Activated naive CD4-positive, alpha-beta T cell treated with anti-CD3 and anti-CD28 coated beads, Interleukin-2, amount 50 U/mL, for 24 hours (primary cell): Measurements from ENCODE around the gene FMNL3.
"Not testable (repeated sequence)": the region's sequence is repeated elsewhere in the genome, so short reads cannot be mapped to it uniquely, and the experiment has no call there.

Source experiments
- H3K27ac Mint-ChIP-seq: one replicate; pipeline ENCODE4 v1.8.0; 2021; ENCODE audit warnings: mild to moderate bottlenecking, mixed read lengths
- H3K27me3 Mint-ChIP-seq: one replicate; pipeline ENCODE4 v1.8.0; 2021; ENCODE audit warnings: mixed read lengths
- H3K36me3 Mint-ChIP-seq: one replicate; pipeline ENCODE4 v1.8.0; 2021; ENCODE audit warnings: mixed read lengths
- H3K4me1 Mint-ChIP-seq: one replicate; pipeline ENCODE4 v1.8.0; 2021; ENCODE audit warnings: mixed read lengths
- H3K4me3 Mint-ChIP-seq: one replicate; pipeline ENCODE4 v1.8.0; 2021; ENCODE audit warnings: mild to moderate bottlenecking, mixed read lengths
- H3K9me3 Mint-ChIP-seq: one replicate; pipeline ENCODE4 v1.8.0; 2021; ENCODE audit warnings: mixed read lengths

The FMNL3 gene

GRCh38 chr12:49707128-49707811, at the start of gene FMNL3:
FMNL3 (minus strand) TSS chr12:49707405; CDS start chr12:49707180, 225 bp downstream.
- Mint-ChIP-seq H3K27me3 (no peaks in the 10 kb centered on the region), H3K27ac (peak within 1 kb of the TSS; percentile 94), H3K36me3 (no peaks in the 10 kb centered on the region), H3K9me3 (no peaks in the 10 kb centered on the region), H3K4me1 (peaks cover 45% of the 10 kb centered on the region), H3K4me3 (peak within 1 kb of the TSS; percentile 88)

- Mint-ChIP-seq H3K9me3 (no peaks in the 10 kb centered on the region), H3K4me3 (peak overlapping the region; percentile 93), H3K27me3 (no peaks in the 10 kb centered on the region), H3K27ac (peak overlapping the region; percentile 98), H3K36me3 (peaks cover 21% of the 10 kb centered on the region), H3K4me1 (peaks cover 81% of the 10 kb centered on the region)
Measured at GRCh38 chr12:49750996-49751393, 43.8 kb upstream of the FMNL3 start.

DNA sequence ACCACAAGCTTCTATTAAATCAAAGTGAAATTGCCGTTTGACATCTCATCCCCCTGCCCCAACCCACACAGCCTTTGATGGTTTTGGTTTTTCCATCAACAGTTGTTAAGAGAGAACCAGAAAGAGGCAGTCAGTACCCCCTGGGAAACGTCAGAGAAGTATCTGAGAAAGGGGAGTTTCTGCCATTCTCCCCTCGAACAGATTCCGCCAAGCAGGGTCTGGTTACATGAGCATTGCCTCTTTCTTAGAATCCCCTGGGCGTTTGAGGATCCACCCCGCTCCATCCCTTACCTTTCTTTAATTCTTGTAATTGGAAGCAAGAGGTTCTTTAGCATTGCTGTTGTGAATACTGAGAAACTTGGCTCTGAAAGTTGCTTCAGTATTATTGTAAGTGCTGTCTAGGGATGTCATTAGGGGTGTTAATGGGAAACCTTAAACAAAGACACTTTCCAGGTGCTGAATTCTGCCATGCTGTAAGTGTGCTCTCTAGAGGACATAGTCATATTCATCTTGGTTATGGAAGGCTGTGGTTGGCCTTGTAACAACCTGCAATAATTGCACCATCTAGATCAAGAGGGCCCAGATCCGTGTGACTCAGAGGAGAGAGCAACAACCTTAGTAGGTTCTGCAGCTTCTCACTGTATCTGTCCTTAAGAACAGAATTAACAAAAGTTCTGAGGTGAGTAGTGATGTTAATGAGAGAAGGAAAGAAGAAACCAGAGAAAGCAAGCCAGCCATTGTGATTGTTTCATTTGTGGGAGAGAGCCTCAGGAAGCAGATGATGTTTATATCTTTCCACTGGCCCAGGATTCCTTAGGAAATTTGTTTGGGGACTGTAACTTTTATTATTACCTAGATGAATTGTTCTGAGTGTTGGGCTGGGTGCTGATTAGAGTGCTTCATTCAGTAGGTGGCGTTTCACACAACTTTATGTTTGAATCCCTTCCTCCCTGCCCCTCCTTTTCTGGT, 43.1 kb upstream of the FMNL3 start:
- Mint-ChIP-seq H3K27me3 (no peaks in the 10 kb centered on the region), H3K9me3 (no peaks in the 10 kb centered on the region), H3K4me3 (peak overlapping the region; percentile 93), H3K27ac (peak overlapping the region; percentile 98), H3K4me1 (peaks cover 79% of the 10 kb centered on the region), H3K36me3 (peaks cover 21% of the 10 kb centered on the region)

DNA sequence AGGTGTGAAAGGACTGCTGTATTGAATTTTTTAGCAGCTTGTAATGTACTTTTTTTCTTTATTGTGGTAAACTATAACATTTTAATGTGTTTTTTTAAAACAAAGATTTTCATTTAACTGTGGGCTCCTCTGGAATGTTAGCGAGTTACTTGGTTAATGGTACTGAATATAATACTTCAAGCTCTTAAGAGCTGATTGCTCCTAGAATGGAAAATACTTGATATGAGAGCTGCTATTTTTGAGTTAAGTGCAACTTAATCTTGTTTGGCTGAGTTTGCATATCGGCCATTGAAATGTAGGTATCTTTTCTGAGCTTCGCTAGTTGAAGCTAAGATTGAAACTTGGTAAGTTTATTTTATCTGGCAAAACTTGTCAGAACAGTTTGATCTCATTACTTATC, 41.6 kb upstream of the FMNL3 start:
- H3K4me3 Mint-ChIP-seq: peak overlapping the region; percentile 93
- H3K9me3 Mint-ChIP-seq: no peaks in the 10 kb centered on the region
- no peaks in the 10 kb centered on the region for H3K27me3 Mint-ChIP-seq
- peak overlapping the region; percentile 98 for H3K27ac Mint-ChIP-seq
- H3K36me3 Mint-ChIP-seq: peaks cover 24% of the 10 kb centered on the region
- H3K4me1 Mint-ChIP-seq: peaks cover 88% of the 10 kb centered on the region

GRCh38 chr12:49748306-49748705, 41.1 kb upstream of the FMNL3 start:
- Mint-ChIP-seq H3K9me3 (no peaks in the 10 kb centered on the region), H3K27me3 (no peaks in the 10 kb centered on the region), H3K4me1 (peaks cover 88% of the 10 kb centered on the region), H3K4me3 (peak overlapping the region; percentile 39), H3K27ac (peak overlapping the region; percentile 93), H3K36me3 (peaks cover 22% of the 10 kb centered on the region)

GRCh38 chr12:49744363-49744885, 37.2 kb upstream of the FMNL3 start:
- H3K4me1 Mint-ChIP-seq: peaks cover 61% of the 10 kb centered on the region
- H3K36me3 Mint-ChIP-seq: peaks cover 13% of the 10 kb centered on the region
- H3K27ac Mint-ChIP-seq: peak overlapping the region; percentile 82
- H3K9me3 Mint-ChIP-seq: no peaks in the 10 kb centered on the region
- H3K4me3 Mint-ChIP-seq: peak overlapping the region; percentile 81
- H3K27me3 Mint-ChIP-seq: no peaks in the 10 kb centered on the region

DNA sequence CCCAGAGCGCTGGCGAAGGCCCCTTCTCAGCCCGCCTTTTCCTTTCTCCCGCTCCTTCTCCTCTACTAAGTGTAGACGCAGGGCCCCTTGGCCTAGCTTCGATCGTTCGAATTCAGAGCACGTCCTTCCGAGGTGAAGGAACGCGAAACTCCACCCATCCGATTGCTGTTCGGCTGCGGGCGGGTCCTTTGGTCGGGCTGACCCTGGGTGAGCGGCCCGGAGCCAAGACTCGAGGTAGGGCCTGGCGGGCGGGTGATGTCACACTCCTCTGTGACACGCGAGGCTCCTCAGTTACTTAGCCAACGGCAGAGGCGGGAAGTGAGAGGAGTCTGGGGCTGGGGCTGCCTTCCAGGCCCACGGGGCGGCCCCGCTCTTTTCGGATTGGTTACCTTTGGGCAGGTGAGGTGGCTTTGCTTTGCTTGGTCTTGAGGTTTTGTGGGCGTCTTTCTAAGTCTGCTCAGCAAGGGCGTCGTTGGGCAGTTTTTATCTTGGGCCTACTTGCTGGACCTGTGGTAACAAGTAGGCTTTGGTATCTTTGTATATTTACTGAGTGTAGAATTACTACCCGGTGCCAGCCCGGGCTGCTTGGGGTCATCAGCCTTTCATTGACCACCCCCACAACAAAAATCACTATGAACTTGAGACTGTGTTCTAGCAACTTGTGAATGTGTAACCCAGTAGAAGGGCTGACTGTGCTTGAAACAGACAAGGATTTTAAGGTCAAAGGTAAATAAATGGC, 34.8 kb upstream of the FMNL3 start:
- H3K4me3 Mint-ChIP-seq: peak overlapping the region; percentile 93
- H3K9me3 Mint-ChIP-seq: no peaks in the 10 kb centered on the region
- peaks cover 40% of the 10 kb centered on the region for H3K4me1 Mint-ChIP-seq
- H3K27me3 Mint-ChIP-seq: no peaks in the 10 kb centered on the region
- H3K27ac Mint-ChIP-seq: peak overlapping the region; percentile 97
- H3K36me3 Mint-ChIP-seq: peaks cover 12% of the 10 kb centered on the region

- H3K27ac Mint-ChIP-seq: peak within 1 kb of the TSS; percentile 97
- H3K9me3 Mint-ChIP-seq: no peaks in the 10 kb centered on the region
- no peaks in the 10 kb centered on the region for H3K27me3 Mint-ChIP-seq
- H3K4me3 Mint-ChIP-seq: peak within 1 kb of the TSS; percentile 93
- H3K36me3 Mint-ChIP-seq: peaks cover 12% of the 10 kb centered on the region
- peaks cover 32% of the 10 kb centered on the region for H3K4me1 Mint-ChIP-seq
Measured at GRCh38 chr12:49740930-49741881, 34.0 kb upstream of the FMNL3 start, which contains the start of gene TMBIM6. TMBIM6 (plus strand) TSS chr12:49741557; CDS start chr12:49752494, 10,937 bp downstream.

DNA sequence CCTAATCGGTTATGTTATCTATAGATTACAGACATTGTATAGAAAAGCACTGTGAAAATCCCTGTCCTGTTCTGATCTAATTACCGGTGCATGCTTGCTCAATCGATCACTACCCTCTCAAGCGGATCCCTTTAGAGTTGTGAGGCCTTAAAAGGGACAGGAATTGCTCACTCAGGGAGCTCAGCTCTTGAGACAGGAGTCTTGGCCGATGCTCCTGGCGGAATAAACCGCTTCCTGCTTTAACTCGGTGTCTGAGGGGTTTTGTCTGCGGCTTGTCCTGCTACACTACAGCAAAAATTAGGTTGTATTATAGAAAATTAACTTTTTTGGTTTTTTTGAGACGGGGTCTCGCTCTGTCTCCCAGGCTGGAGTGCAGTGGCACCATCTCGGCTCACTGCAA, 33.1 kb upstream of the FMNL3 start:
- H3K4me3 Mint-ChIP-seq, H3K27ac Mint-ChIP-seq, H3K27me3 Mint-ChIP-seq, H3K9me3 Mint-ChIP-seq: not testable (repeated sequence)
- H3K4me1 Mint-ChIP-seq: peaks cover 30% of the 10 kb centered on the region
- peaks cover 12% of the 10 kb centered on the region for H3K36me3 Mint-ChIP-seq

- H3K9me3 Mint-ChIP-seq, H3K27me3 Mint-ChIP-seq, H3K4me3 Mint-ChIP-seq, H3K36me3 Mint-ChIP-seq: not testable (repeated sequence)
- Mint-ChIP-seq H3K4me1 (peaks cover 15% of the 10 kb centered on the region), H3K27ac (peak overlapping the region; percentile 55)
Measured at GRCh38 chr12:49738721-49739120, 31.5 kb upstream of the FMNL3 start.

- H3K27me3 Mint-ChIP-seq, H3K36me3 Mint-ChIP-seq, H3K27ac Mint-ChIP-seq, H3K4me1 Mint-ChIP-seq, H3K9me3 Mint-ChIP-seq, H3K4me3 Mint-ChIP-seq: not testable (repeated sequence)
Measured at GRCh38 chr12:49734900-49735299, 27.7 kb upstream of the FMNL3 start.

DNA sequence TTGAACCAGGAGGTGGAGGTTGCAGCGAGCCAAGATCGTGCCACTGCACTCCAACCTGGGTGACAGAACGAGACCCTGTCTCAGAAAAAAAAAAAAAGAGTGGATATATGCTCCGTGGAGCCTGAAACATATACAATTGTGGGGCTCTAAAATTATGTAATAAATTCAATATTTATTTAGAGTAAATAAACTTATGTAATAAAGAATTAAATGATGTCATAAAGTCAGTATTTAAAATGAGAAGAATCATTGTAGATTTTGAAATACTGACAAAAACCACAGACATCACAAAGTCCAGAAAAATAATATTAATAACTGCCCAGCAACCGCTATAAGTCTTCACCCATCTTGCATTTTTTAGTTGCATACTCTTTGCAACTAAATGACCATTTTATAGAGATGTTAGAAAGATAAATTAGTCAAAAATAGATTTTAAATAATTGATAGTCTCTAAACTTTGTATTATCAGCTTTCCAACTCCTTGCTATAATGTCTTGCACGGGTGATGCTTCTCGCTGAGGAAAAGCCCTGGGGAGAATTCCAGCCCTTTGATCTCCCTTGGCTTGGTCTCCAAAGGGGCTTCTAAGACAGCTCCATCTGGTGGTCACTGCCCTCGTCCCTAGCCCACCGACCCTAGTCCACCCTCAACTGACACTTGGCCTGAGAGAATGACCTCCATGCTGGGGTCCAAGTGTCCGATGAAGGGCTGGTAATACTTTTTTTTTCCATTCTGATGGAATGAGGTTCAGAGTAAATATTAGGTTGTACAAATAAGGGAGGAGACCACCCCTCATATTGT, 26.2 kb upstream of the FMNL3 start:
- Mint-ChIP-seq H3K27me3 (no peaks in the 10 kb centered on the region), H3K9me3 (no peaks in the 10 kb centered on the region), H3K27ac (no peak overlapping the region), H3K4me3 (no peak overlapping the region), H3K36me3 (no peaks in the 10 kb centered on the region), H3K4me1 (no peaks in the 10 kb centered on the region)

GRCh38 chr12:49730568-49731101, 23.4 kb upstream of the FMNL3 start:
- no peak overlapping the region for H3K27ac Mint-ChIP-seq
- no peaks in the 10 kb centered on the region for H3K36me3 Mint-ChIP-seq
- no peak overlapping the region for H3K4me3 Mint-ChIP-seq
- H3K9me3 Mint-ChIP-seq: no peaks in the 10 kb centered on the region
- H3K27me3 Mint-ChIP-seq: no peaks in the 10 kb centered on the region
- no peaks in the 10 kb centered on the region for H3K4me1 Mint-ChIP-seq
